Lung microvascular endothelial cell (primary cell): ENCODE results near the gene NOTCH4. TPM values are rescaled to one million over a fixed set of nuclear protein-coding genes. Genes with fewer than 3 reads are reported as not detected.
A peak's percentile ranks its signal among the peaks of the same experiment; 100 is the strongest.
"Not testable (repeated sequence)": the region's sequence is repeated elsewhere in the genome, so short reads cannot be mapped to it uniquely, and the experiment has no call there.

Experiments used
- DNase-seq, 2 donors: peaks; one replicate each; pipeline versions ENCODE4 v3.0.0 to v3.0.0-alpha.2; 2010; ENCODE audit warnings: low read depth in 2 of 2
- total RNA-seq: library from RNA; depleted of rRNA; stranded (reverse); fragments of >200 nt; gene quantifications from 2 replicates; pipeline ENCODE4 v1.2.1, GENCODE V29; 2014

NOTCH4 gene
- total RNA-seq = 9.1 and 14.8 TPM in 2 replicates

DNA sequence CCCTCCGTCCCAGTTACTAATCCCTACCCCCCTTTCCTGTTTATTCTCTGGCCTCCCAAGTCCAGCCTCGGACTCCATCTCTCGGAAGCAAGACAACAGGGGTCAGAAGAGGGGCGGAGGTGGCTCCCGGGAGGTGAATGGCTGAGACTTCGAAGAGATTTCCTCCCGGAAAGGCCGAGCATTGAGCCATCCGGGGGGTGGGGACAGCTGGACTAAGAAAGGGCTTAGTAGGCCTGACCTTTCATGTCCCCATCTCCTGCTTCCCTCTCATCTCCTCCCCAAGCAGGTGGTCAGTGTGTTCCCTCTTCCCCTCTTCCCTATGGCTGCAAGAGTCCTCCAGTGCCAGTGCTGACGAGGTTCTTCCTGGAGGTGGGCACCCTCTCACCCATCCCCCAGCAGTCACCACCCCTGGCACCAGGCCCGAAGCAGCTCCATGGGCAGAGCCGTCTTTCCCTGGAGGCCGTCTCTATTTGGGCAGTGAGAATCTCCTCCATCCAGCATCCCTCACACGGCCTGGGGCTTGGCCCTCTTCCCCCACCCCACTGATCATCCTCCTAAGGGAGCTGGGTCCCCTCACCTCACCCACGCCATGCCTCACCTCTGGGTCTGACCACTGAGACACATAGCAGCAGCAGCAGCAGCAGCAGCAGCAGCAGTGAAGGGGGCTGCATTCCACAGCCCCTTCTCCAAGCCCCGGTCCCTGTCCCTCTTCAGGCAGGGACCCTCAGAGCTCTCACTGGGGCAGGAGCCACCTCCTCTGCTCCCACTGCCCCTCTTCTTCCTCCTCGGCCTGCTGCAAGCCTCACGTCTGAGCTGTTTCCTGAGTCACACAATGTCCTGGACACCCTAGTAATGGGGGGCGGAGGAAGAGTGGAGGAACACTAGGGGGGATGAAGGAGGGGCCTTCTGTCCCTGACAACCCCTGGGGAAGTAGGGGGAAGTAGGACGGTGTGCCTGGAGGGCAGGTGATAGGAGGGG, at the start of gene NOTCH4:
NOTCH4 (minus strand) TSS at position 810 of the 978 bp plus-strand sequence; CDS start at position 671, 139 bp downstream.
- DNase-seq = peak in 1 of 2 donors; percentile 66

DNA sequence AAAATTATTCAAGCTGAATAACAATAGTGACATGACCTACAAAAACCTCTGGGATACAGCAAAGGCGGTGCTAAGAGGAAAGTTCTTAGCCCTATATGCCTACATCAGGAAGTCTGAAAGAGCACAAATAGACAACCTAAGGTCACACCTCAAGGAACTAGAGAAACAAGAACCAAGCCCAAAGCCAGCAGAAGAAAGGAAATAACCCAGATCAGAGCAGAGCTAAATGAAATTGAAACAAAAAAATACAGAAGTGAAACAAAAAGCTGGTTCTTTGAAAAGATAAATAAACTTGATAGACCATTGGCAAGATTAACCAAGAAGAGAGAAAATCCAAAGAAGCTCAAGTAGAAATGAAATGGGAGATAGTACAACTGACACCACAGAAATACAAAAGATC, 47.6 kb upstream of the NOTCH4 start:
- no peak for DNase-seq

DNA sequence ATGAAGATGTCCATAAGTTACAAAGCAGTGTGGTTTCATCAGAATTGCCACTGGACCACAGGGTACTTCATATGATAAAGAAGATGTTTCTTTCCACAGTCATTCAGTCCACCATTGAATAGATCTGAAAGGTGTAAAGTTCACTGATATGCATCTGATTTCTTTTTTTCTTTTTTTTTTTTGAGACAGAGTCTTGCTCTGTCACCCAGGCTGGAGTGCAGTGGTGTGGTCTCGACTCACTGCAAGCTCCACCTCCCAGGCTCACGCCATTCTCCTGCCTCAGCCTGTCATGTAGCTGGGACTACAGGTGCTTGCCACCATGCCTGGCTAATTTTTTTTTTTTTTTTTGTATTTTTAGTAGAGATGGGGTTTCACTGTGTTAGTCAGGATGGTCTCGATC, 44.6 kb upstream of the NOTCH4 start:
- not testable (repeated sequence) for DNase-seq

DNA sequence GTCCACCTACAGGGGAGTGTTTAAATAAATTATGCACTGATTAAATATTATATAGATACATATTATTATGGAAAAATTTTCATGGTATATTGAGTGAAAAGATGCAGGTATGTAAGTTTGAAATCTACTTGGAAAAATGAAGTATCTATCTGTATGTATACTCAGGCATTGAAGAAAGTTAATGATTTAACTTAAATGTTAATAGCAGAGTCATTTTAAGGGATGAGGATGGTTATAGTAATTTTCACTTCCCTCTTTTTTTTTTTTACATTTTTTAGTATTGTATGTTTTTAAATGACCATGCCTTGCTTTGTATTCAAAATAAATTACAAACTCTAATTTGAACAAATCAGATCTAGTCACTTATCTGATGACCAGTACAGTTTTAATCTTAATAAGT, 43.2 kb upstream of the NOTCH4 start:
- DNase-seq = no peak

DNA sequence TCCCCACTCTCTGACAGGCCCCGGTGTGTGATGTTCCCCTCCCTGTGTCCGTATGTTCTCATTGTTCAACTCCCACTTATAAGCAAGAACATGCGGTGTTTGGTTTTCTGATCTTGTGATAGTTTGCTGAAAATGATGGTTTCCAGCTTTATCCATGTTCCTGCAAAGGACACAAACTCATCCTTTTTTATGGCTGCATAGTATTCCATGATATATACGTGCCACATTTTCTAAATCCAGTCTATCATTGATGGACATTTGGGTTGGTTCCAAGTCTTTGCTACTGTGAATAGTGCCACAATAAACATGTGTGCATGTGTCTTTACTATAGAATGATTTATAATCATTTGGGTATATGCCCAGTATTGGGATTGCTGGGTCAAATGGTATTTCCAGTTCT, 33.4 kb upstream of the NOTCH4 start:
- DNase-seq = not testable (repeated sequence)

DNA sequence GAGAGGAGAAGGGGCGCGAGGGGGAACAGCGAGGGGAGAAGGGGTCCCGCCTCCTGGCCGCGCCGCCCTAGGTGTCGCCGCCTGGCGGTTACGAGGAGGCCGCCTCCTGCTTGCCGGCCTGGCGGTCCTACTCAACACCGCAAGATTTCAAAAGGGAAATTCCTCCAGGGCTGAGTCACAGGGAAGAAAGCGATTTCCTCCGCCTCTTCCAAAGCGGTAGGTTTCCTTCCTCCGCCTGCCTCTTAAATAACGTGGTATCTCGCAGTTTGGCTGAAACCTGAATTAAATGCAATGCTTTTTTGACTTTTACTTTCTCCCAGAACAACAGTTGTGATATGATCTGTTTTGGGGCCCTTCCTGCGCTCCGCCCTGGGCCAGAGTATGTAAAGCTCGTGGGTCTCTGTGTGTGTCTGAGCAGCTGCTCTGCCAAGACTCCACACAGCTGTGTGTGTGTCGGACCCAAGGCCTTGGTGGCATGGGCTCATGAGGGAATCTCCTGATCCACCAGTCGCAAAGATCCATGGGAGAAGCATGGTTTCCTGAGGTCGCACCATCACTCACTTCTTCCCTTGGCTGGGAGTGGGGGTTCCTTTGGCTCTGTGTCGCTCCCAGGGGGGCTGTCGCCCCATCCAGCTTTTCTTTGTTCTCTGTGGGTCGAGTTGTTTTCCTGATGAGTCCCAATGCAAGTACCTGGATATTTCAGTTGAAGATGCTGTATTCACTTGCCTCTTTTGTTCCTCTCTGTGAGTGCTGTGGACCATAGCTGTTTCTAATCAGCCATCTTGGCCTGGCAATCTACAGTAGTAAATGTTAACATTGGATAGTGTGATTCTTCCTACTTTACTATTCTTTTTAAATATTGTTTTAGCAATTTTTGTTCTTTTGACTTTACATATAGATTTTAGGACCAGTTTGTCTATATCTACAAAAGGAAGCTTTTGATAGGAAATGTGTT, 31.6 kb upstream of the NOTCH4 start:
- peak; percentile 51 to 96 for DNase-seq

DNA sequence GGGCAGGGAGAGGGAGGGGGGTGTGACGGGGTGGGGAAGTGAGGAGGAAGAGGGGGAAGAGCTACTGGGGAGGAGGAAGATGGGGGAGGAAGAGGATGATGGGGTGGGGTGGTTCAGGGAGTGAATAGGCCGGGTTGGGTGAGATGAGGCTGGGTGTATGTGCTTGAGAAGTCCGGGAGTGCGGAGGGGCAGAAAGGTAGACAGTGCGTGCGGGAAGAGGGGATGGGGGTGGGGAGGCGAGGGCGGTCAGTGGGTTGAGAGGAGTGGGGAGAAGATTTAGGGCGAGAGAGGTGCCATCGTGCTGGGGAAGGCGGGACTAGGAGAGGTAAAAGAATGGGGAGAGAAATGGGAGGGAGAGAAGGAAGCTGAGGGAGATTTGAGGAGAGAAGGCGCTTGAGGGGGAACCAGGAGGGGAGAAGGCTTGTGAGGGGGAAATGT, 30.9 kb upstream of the NOTCH4 start:
- no peak for DNase-seq

DNA sequence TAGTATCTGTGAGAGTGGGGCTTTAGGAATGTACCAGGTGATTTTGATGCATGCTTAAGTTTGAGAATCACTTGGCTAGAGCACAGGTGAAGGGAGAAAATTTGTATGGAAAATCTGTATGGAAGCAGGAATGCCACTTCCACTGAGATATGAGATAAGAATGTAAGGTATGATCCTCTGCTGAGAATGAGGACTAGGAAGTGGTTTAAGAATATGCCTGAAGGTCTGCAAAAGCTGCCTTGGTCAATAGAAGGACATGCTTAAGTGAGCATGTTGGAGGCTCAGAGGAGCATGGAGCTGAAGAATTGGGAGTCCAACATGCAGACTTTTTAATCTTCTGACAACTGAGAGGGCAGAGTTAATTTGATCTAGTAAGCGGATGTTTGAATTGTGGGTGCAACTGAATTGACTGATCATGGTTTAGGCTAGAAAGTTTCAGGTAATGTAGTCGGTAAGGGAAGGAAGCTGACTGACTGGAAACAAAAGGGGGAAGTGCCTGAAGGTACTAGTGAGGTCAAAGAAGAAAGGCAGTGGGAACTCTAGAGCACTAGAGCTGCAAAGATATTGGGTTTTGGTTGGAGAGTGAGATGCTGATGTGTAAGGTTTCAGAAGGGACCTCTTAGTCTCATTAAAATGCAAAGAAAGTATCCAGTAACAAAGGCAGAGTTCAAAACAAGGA, 28.6 kb upstream of the NOTCH4 start:
- DNase-seq = no peak

DNA sequence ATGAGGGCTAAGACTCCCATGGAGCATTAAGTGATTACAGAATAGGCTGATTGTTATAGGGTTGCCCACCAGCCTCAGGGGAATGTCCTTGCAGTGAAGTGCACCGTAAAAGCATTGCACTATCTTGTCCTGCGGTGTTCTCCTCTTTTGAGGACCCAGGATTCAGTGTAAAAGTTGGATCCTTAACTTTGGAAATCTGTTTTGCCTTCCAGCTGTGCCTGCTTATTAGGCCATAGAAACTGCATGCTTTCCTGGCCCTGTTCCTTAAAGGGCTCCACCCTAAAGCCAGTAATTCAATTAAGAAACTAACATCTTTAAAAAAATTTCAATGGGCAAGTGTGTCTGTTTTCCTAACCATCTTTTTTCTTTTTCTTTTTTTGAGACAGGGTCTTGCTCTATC, 25.4 kb upstream of the NOTCH4 start:
- no peak for DNase-seq

DNA sequence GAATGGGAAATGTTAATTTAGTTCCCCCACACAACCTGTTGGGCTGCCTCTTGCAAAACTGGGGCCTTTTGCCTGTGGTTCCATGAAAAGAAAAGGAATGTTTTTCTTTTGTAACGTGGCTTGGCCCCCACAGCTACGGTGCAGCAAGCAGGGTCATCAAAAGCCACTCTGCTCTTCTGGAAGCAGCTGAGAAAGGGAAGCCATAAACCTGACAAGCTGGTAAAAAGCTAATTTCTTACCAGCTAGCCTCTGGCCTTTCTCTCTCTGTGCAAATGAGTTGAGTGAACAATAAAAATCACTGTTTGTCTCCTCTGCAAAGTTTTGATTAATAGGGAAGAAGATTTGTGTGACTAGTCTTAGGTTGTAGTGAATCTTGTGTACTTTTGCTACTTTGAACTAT, 23.5 kb upstream of the NOTCH4 start:
- no peak for DNase-seq

DNA sequence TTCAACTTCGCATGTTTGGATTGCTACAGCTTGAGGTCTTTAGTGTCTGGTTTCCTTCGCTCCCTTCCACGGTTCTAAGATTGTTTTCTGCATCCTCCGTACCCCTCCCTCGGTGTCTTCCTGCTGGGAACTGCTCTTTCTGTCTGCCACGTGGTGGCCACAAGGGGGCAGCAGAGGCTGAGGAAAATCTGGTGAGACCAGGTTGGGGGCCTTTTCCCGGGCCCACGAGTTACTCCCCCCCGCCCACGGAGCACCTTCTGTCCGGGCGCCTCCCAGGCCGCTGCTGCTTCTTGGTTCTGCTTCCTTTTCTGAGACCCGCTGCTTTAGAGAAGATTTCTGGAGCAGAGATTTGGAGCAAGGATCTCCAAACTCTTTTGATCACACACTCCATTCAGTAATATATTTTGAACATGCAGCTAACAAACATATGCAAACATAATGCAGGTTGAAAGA, 21.1 kb upstream of the NOTCH4 start:
- peak; percentile 76 to 82 for DNase-seq

DNA sequence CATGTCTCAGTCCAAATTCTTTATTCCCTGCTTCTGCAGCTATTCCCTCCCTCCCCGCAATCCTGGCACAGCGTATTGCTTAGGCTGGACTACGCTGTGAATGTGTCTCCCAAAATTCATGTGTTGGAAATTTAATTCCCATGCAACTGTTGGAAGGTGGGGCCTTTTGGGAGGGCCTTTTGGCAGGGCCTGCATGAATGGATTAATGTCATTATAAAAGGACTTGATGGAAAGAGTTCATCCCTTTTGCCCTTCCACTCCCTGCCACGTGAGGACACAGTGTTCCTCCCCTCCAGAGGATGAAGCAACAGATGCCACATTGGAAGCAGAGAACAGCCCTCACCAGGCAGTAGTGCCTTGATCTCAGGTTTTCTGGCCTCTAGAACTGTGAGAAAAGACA, 20.4 kb upstream of the NOTCH4 start:
- peak in 1 of 2 donors; percentile 56 for DNase-seq

DNA sequence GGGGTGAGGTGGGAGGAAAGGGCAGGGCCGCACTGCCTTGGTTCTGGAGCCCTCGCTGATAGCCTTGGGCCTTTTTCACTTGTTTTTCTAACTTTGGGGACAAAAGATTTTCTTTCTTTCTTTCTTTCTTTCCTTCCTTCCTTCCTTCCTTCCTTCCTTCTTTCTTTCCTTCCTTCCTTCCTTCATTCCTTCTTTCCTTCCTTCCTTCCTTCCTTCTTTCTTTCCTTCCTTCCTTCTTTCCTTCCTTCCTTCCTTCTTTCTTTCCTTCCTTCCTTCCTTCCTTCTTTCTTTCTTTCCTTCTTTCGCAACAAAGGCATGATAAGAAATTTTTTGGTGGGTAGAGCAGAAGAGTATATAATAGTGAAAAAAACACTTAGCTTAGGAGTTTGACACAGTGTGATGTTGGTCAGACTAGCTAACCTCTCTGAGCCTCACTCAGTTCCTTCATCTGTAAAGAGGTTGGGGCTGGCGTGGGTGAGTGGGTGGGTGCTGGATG, 18.5 kb upstream of the NOTCH4 start:
- not testable (repeated sequence) for DNase-seq

DNA sequence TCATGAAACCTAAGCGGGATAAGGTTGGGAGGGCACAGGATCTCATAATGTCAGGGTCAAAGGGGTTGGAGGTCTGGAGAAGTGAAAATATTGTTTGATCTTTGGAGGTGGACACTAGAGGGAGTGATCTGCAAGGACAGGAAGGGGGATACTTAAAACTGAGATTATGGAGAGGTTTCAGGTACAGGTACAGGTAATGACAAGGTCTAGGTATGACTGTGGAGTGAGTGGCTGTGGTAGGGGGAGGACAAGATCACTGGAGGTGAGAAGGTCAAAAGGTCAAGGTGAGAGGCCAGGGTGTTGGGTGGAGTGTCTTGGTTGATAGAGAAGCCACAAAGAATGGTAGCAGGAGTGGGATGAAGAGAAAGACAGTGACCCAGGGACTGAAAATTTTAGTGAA, 16.8 kb upstream of the NOTCH4 start:
- no peak for DNase-seq

DNA sequence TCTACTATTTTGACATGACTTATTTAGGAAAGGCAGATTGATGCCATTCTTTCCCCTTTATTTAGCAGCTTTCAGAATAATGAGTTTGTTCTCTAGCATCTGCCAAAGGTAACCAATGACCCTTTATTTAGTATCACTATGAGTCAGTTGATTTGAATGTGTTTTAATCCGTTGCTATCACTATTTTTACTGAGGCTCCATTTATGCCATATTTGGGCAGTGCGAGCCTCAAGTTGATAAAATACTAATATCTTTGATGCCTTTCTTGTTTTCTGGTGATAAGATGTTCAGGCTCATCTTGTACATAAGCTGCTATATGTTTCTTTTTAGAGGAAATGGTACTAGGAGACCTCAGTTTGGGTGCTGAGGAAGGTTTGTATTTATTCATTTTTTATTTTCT, 15.6 kb upstream of the NOTCH4 start:
- no peak for DNase-seq

DNA sequence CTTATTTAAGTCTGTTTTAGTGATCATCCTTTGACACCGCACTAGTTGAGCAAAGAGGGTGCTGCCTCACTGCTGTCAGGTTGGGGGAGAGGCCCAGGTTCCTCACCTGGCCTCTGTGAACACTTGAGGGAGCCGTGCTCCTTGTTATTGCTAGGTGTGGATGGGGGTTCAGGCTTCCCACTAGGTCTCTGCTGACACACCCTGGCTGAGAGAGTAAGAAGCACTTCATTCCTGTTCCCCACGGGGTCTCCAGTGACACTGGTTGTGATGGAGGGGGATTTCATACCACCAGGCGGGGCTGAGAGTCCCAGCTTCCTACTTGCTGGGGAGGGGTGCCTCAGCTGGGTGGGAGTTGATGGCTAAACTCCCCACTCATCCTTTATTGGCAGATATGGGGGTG, 11.1 kb upstream of the NOTCH4 start:
- peak in 1 of 2 donors; percentile 31 for DNase-seq

DNA sequence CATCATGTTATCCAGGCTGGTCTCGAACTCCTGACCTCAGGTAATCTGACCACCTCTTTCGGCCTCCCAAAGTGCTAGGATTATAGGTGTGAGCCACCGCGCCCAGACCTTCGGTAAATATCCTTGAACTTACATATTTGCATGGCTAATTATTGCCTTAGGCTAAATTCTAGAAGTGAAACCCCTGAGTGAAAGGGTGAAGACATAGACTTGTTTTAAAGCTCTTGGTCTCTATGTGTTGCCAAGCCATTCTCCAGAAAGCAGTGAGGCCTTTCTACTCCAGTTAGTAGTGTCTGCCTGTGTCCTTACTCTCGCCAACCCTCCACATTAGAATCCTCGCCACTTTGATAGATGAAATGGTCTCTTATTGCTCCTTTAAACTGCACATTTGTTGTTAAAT, 2.6 kb upstream of the NOTCH4 start:
- no peak for DNase-seq

DNA sequence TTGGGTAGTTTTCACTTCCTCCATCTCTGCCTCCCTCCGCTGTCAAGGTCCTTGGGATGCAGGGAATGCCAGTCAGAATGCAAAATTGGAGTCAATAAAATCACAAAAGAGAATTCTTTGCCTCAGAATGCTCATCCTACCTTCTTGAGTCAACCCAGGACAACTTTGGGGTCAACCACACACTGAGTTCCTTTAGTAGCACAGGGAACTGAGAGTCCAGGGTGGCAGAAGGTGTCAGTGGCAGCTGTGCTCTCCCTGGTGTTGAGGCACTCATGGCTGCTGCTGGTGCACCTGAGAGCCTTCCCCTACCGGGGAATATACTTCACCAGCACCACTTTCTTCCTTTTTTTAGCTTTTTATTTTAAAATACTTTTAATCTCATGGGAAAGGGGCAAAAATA, 829 bp upstream of the NOTCH4 start:
- DNase-seq = no peak

DNA sequence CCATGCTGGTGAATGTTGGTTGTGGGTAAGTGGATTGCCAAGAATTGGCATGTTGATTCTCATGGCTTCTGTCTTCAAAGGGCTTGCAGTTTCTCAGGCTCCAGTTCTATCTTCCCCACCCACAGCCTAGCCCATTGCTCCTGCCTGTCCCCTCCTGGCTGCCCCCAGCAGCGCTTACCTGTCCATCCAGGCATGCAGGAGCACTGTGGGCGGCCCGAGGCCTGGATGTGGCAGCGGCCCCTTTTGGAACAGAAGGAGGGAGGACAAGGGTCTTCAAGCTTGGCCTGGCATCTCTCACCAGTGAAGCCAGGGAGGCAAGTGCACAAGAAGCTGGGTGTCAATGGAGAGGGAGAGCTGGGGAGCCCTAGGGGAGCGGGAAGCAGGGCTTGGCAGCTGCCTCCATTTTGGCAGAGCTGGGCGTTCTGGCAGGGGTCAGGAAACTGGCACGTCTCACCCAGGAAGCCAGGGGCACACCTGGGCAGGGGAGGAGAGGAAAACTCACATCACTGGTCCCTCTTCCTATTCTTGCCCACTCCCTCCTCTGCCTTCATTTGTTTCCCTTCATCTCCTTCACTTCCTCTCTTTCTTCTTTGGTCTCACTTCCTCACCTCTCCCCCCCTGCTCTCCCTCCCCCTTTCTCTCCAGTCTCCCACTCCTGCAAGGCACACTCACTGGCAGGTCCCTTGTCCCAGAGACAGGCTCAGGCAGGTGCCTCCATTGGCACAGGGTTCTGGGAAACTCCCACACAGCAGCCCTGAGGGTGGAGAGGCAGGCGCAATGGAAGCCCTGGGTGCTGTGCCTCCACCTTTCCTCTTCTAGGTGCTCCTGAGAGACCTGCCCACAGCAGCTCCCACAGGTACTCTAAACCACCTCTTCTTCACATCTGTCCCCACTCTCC, 1.3 kb downstream of the NOTCH4 start:
- DNase-seq = no peak

DNA sequence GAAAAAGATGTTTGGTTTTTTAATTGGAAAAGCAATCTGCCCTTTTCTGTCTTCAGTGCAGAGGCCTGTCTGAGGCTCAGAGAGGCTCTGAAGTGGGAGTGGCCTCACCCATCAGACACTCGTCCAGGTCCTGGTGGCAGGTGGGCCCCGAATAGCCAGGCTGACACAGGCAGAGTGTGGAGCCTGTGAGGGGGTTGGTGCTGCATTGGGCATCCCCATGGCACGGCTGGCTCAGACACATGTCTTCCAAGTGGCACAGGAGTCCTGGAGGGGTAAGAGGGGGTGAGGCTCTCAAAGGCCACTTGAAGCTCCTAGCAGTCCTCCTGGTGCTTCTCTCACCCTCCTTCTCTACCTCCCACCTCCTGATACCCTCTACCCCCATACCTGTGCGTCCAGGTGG, 3.8 kb downstream of the NOTCH4 start:
- no peak for DNase-seq
